ENCODE results near the gene TNFSF10.
"Not testable (repeated sequence)": the region's sequence is repeated elsewhere in the genome, so short reads cannot be mapped to it uniquely, and the experiment has no call there.

Gene TNFSF10

DNA sequence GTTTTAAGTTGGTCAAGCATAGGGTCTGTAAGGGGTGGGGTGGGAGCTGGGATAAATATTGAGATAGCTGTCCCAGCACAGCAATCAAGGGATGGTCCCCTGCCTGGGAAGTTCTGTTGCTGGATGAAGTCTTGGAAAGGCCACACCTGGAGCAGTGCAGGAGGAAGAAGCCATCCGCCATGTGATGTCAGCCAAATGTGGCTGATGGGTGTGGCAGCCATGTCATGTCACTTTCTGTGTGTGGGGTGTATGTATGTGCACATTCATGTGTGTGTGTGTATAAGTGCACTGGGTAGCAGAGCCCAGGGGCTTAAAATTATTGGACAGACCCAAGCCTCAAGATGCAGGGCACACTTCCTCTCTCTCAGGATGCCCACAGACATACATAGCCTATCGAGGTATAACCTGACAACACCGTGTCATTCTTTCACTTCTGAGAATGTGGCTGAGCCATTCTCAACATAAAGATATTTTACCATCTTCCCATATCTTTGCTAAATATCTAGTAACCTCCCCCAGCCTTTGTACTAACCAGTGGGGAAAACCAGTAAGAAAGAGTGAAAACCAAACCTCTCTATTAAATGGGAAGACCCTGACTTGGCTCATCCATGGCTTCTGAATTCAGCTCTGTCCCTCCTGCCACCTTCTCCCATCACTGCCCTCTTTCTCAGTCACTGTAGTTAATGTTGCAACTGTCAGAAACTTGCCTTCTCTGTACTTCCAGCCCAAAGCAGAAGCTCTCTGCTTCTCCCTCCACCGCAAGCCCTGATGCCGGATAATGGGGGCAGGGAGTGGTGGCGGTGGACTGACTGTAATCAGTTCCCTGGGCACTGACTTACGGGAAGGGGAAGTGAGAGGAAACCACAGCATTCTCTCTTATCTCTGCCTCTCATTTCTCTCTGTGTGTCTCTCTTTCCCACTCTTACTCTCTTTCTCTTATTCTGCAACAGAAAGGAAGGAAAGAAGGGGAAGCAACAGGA, 11.2 kb downstream of the TNFSF10 start:
- no peak overlapping the region for H2BK5ac ChIP-seq (ENCODE audit: low read length)
- H3K27me3 ChIP-seq (ENCODE audit: control insufficient read depth in 3 of 3, insufficient read depth in 3 of 3, low read depth in 1 of 3, low read length in 3 of 3) = no peaks in the 10 kb centered on the region
- peaks cover 0 to 2% of the 10 kb centered on the region in 2 donors for H3K9me3 ChIP-seq (replicated peaks in 1 of 2; ENCODE audit: control insufficient read depth in 2 of 2, insufficient read depth in 1 of 2, low read depth in 1 of 2, low read length in 2 of 2)
- H3K79me1 ChIP-seq (ENCODE audit: low read depth, low read length) = no peaks in the 10 kb centered on the region
- no peak overlapping the region for H2BK12ac ChIP-seq (ENCODE audit: low read length)
- no peak overlapping the region for H3K23ac ChIP-seq (ENCODE audit: low read depth, low read length, poor library complexity)
- peak overlapping the region in 1 of 2 donors; percentile 30 for H3K4me3 ChIP-seq (ENCODE audit: low read length in 2 of 2)
- no peak overlapping the region for H2AK5ac ChIP-seq (ENCODE audit: low read depth, low read length)
- H3K27ac ChIP-seq (replicated peaks; ENCODE audit: low read length) = no peak overlapping the region
- no peak overlapping the region for H2BK120ac ChIP-seq (ENCODE audit: low read depth, low read length)
- peak overlapping the region; percentile 48 for H3K18ac ChIP-seq (ENCODE audit: low read length)
- no peak overlapping the region for H2AFZ ChIP-seq (ENCODE audit: low read length)
- no peak overlapping the region for H4K91ac ChIP-seq (ENCODE audit: low read depth, low read length, poor library complexity)
- H4K8ac ChIP-seq (ENCODE audit: low read depth, low read length) = no peak overlapping the region
- no peak overlapping the region for H3K9ac ChIP-seq (ENCODE audit: low read depth, low read length, poor library complexity)
- WGBS, 2 donors (ENCODE audit: extremely low coverage in 2 of 2, insufficient read length in 2 of 2, insufficient replicate concordance in 1 of 2) = no CpG with 5 or more reads among the region's 7 CpGs
- DNase-seq (ENCODE audit: low spot score) = no peak
- H3K4me1 ChIP-seq (ENCODE audit: control insufficient read depth in 2 of 2, insufficient read depth in 1 of 2, low read depth in 1 of 2, low read length in 2 of 2) = no peaks in the 10 kb centered on the region
- no peak overlapping the region for H2BK15ac ChIP-seq (ENCODE audit: low read length)
- H3K4ac ChIP-seq (ENCODE audit: low read length) = no peak overlapping the region
- no peaks in the 10 kb centered on the region for H3K36me3 ChIP-seq (replicated peaks in 1 of 2; ENCODE audit: control insufficient read depth in 2 of 2, insufficient read depth in 2 of 2, low read length in 2 of 2)
- H3K14ac ChIP-seq (ENCODE audit: low read length) = no peak overlapping the region
- no peak overlapping the region for H3K4me2 ChIP-seq (ENCODE audit: insufficient read depth, low read length, poor library complexity, severe bottlenecking)

DNA sequence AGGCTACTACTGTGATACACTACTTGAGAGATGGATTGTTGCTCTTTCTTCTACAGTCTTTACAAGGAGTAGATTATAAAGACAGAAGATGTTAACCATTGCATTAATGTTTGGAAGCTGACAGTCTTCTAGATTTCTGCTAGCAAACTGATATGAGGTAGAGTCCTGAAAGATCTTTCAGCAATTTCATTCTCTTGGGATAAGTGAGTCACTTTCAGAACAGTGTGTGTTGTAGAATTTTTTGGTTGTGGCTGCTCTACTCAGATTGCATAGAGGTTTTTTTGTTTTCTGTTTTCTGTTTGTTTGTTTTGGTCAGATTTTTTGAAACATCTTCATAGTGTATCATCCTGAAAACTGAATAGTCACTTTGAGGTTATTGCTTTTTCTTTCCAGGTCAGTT, 17.1 kb downstream of the TNFSF10 start:
- Histone ChIP-seq H3K9me3 (replicated peaks in 1 of 2; ENCODE audit: control insufficient read depth in 2 of 2, insufficient read depth in 1 of 2, low read depth in 1 of 2, low read length in 2 of 2) (peaks cover 0 to 2% of the 10 kb centered on the region in 2 donors), H3K27ac (replicated peaks; ENCODE audit: low read length) (no peak overlapping the region), H3K4me2 (ENCODE audit: insufficient read depth, low read length, poor library complexity, severe bottlenecking) (no peak overlapping the region), H3K18ac (ENCODE audit: low read length) (no peak overlapping the region), H4K91ac (ENCODE audit: low read depth, low read length, poor library complexity) (no peak overlapping the region), H2AK5ac (ENCODE audit: low read depth, low read length) (no peak overlapping the region), H2BK15ac (ENCODE audit: low read length) (no peak overlapping the region), H3K36me3 (replicated peaks in 1 of 2; ENCODE audit: control insufficient read depth in 2 of 2, insufficient read depth in 2 of 2, low read length in 2 of 2) (no peaks in the 10 kb centered on the region), H3K4me3 (ENCODE audit: low read length in 2 of 2) (no peak overlapping the region), H4K8ac (ENCODE audit: low read depth, low read length) (no peak overlapping the region), H3K23ac (ENCODE audit: low read depth, low read length, poor library complexity) (no peak overlapping the region), H2BK5ac (ENCODE audit: low read length) (no peak overlapping the region), H2AFZ (ENCODE audit: low read length) (no peak overlapping the region), H3K14ac (ENCODE audit: low read length) (no peak overlapping the region), H3K9ac (ENCODE audit: low read depth, low read length, poor library complexity) (no peak overlapping the region), H2BK120ac (ENCODE audit: low read depth, low read length) (no peak overlapping the region), H3K4me1 (ENCODE audit: control insufficient read depth in 2 of 2, insufficient read depth in 1 of 2, low read depth in 1 of 2, low read length in 2 of 2) (no peaks in the 10 kb centered on the region), H3K79me1 (ENCODE audit: low read depth, low read length) (no peaks in the 10 kb centered on the region), H3K4ac (ENCODE audit: low read length) (no peak overlapping the region), H2BK12ac (ENCODE audit: low read length) (no peak overlapping the region), H3K27me3 (ENCODE audit: control insufficient read depth in 3 of 3, insufficient read depth in 3 of 3, low read depth in 1 of 3, low read length in 3 of 3) (no peaks in the 10 kb centered on the region)
- no peak for DNase-seq (ENCODE audit: low spot score)

DNA sequence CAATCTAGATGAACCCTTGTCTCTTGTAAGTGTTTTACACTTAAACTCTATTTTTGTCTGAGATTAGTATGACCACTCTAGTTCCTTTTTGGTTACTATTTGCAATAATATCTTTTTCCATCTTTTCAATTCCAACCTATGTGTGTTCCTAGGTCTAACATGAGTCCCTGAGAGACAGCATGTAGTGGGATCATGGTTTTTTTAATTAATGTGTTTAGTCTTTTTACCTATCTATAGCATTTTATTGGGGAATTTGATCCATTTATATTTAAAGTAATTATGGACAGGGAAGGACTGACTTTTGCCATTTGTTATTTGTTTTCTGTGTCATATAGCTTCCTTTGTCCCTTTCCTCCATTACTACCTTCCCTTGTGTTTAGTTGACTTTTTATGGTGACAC, 21.7 kb downstream of the TNFSF10 start:
- Histone ChIP-seq H3K18ac (ENCODE audit: low read length) (no peak overlapping the region), H3K79me1 (ENCODE audit: low read depth, low read length) (no peaks in the 10 kb centered on the region), H3K4me2 (ENCODE audit: insufficient read depth, low read length, poor library complexity, severe bottlenecking) (no peak overlapping the region), H3K27ac (replicated peaks; ENCODE audit: low read length) (no peak overlapping the region), H2BK15ac (ENCODE audit: low read length) (no peak overlapping the region), H2BK120ac (ENCODE audit: low read depth, low read length) (no peak overlapping the region), H3K9ac (ENCODE audit: low read depth, low read length, poor library complexity) (no peak overlapping the region), H3K4me1 (ENCODE audit: control insufficient read depth in 2 of 2, insufficient read depth in 1 of 2, low read depth in 1 of 2, low read length in 2 of 2) (no peaks in the 10 kb centered on the region), H2AFZ (ENCODE audit: low read length) (no peak overlapping the region), H3K27me3 (ENCODE audit: control insufficient read depth in 3 of 3, insufficient read depth in 3 of 3, low read depth in 1 of 3, low read length in 3 of 3) (no peaks in the 10 kb centered on the region), H3K9me3 (replicated peaks in 1 of 2; ENCODE audit: control insufficient read depth in 2 of 2, insufficient read depth in 1 of 2, low read depth in 1 of 2, low read length in 2 of 2) (no peaks in the 10 kb centered on the region), H2AK5ac (ENCODE audit: low read depth, low read length) (no peak overlapping the region), H3K14ac (ENCODE audit: low read length) (no peak overlapping the region), H2BK12ac (ENCODE audit: low read length) (no peak overlapping the region), H3K36me3 (replicated peaks in 1 of 2; ENCODE audit: control insufficient read depth in 2 of 2, insufficient read depth in 2 of 2, low read length in 2 of 2) (no peaks in the 10 kb centered on the region), H3K4me3 (ENCODE audit: low read length in 2 of 2) (no peak overlapping the region), H2BK5ac (ENCODE audit: low read length) (no peak overlapping the region), H3K4ac (ENCODE audit: low read length) (no peak overlapping the region), H3K23ac (ENCODE audit: low read depth, low read length, poor library complexity) (no peak overlapping the region), H4K8ac (ENCODE audit: low read depth, low read length) (no peak overlapping the region), H4K91ac (ENCODE audit: low read depth, low read length, poor library complexity) (no peak overlapping the region)
- DNase-seq (ENCODE audit: low spot score) = no peak

GRCh38 chr3:172490198-172490669, 33.0 kb downstream of the TNFSF10 start:
- H3K23ac ChIP-seq (ENCODE audit: low read depth, low read length, poor library complexity); H3K27ac ChIP-seq (replicated peaks; ENCODE audit: low read length); H3K9me3 ChIP-seq (replicated peaks in 1 of 2; ENCODE audit: control insufficient read depth in 2 of 2, insufficient read depth in 1 of 2, low read depth in 1 of 2, low read length in 2 of 2); H3K79me1 ChIP-seq (ENCODE audit: low read depth, low read length); H2BK15ac ChIP-seq (ENCODE audit: low read length); H2AFZ ChIP-seq (ENCODE audit: low read length); H4K8ac ChIP-seq (ENCODE audit: low read depth, low read length); H3K18ac ChIP-seq (ENCODE audit: low read length); H3K4ac ChIP-seq (ENCODE audit: low read length); H3K4me2 ChIP-seq (ENCODE audit: insufficient read depth, low read length, poor library complexity, severe bottlenecking); H4K91ac ChIP-seq (ENCODE audit: low read depth, low read length, poor library complexity); H2BK5ac ChIP-seq (ENCODE audit: low read length); H3K9ac ChIP-seq (ENCODE audit: low read depth, low read length, poor library complexity); H3K4me3 ChIP-seq (ENCODE audit: low read length in 2 of 2); H2AK5ac ChIP-seq (ENCODE audit: low read depth, low read length); H3K4me1 ChIP-seq (ENCODE audit: control insufficient read depth in 2 of 2, insufficient read depth in 1 of 2, low read depth in 1 of 2, low read length in 2 of 2); H3K14ac ChIP-seq (ENCODE audit: low read length); H2BK12ac ChIP-seq (ENCODE audit: low read length); H2BK120ac ChIP-seq (ENCODE audit: low read depth, low read length); H3K36me3 ChIP-seq (replicated peaks in 1 of 2; ENCODE audit: control insufficient read depth in 2 of 2, insufficient read depth in 2 of 2, low read length in 2 of 2); H3K27me3 ChIP-seq (ENCODE audit: control insufficient read depth in 3 of 3, insufficient read depth in 3 of 3, low read depth in 1 of 3, low read length in 3 of 3): not testable (repeated sequence)
- DNase-seq (ENCODE audit: low spot score) = peak; percentile 31
- no CpG with 5 or more reads among the region's 4 CpGs for WGBS, 2 donors (ENCODE audit: extremely low coverage in 2 of 2, insufficient read length in 2 of 2, insufficient replicate concordance in 1 of 2)
